Effector CD4-positive, alpha-beta T cell (primary cell): ENCODE measurements around the gene SRRM4.

Source experiments
- DNase-seq: peaks from one replicate; pipeline ENCODE4 v3.0.0-alpha.2; 2020

Gene SRRM4

DNA sequence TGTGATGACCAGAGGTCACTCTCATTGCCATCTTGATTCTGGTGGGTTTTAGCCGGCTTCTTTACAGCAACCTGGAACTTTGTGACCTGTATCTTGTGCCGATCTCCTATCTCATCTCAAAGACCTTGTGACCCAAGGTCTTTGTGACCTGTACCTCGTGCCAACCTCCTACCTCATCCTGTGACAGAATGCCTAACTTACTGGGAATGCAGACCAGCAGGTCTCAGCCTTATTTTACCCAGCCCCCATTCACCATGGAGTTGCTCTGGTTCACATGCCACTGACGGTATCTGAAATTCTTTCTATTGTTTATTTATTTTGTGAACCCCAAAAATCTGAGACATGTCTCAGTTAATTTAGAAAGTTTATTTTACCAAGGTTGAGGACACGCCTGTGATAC lies 189.9 kb downstream of the SRRM4 start:
- DNase-seq: no peak

- no peak for DNase-seq
Measured at GRCh38 chr12:119171691-119172425, 190.5 kb downstream of the SRRM4 start.

DNA sequence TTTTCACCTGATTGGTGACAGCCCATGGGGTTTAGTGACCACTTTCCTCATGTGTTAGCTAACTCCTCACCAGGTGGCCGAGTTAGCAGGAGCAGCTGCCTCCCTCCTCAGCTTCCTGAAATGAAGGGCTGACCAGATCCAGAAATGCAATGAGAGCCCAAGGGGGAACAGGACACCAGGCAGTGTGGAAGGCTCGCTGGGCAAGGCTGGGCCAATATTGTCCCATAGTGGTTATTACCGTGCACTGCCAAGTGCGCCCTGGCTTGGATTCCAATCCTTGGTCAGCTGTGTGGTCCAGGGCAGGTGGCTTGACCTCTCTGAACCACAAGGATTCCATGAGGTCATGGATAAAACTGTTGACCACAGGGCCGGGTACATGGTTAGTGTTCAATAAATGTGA lies 193.7 kb downstream of the SRRM4 start:
- no peak for DNase-seq

DNA sequence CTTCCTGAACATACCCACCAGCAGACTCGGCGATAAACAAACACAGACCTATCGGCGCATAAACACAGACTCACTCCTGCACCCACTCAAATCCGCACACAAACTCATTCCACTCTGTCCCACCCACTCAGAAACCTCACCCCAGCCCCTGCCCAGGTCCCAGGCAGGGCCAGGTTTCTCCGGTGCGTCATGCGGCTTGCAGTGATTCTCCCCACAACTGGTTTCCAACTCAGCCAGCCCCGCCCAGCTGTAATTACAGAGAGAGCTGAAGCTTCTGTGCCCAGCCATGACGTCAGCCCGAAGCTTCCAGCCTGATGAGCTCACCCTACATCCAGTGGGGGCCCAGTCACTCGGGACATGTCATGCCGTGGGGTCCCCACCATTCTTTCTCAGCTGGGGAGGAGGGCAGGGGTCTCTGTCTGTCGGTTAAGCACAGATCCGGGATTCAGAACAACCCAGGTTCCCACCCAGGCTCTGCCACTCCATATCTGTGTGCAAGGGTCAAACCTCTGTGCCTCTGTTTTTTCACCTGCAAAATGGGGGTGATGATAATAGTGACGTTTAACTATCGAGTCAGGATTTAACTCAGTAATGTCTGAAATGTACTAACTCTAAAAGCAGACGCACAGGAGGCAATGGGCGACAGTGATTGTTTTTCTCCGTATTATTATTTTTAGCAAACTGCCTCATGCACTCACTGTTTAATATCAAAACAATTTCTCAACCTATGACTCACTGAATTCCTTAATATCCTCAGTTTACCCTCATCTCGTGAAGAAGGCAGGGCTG lies 195.1 kb downstream of the SRRM4 start:
- DNase-seq: no peak

- no peak for DNase-seq
Measured at GRCh38 chr12:119177056-119177325, 195.7 kb downstream of the SRRM4 start.

GRCh38 chr12:119177724-119178380 lies 196.5 kb downstream of the SRRM4 start:
- no peak for DNase-seq

GRCh38 chr12:119178544-119179334 lies 197.4 kb downstream of the SRRM4 start, which contains the start of gene HSPB8:
TSS of gene HSPB8 (plus strand) at chr12:119178931. CDS start at chr12:119179313, 382 bp downstream.
- no peak for DNase-seq

DNA sequence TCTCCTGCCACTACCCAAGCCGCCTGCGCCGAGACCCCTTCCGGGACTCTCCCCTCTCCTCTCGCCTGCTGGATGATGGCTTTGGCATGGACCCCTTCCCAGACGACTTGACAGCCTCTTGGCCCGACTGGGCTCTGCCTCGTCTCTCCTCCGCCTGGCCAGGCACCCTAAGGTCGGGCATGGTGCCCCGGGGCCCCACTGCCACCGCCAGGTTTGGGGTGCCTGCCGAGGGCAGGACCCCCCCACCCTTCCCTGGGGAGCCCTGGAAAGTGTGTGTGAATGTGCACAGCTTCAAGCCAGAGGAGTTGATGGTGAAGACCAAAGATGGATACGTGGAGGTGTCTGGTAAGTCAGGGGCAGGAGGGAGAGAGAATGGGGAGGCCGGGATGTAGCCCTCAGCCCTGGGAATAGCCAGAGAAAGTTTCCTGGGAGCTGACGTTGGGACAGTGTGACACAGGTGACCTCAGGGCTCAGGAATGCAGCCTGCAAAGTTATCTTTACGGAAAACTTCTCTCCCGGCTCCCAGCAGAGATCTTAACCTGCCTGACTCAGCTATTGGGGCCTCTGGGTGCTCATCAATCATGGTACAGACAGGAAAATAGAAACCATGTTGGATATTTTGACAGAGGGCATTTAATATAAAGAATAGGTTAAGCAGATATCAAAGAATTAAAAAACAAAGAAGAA lies 198.1 kb downstream of the SRRM4 start:
- DNase-seq: no peak

DNA sequence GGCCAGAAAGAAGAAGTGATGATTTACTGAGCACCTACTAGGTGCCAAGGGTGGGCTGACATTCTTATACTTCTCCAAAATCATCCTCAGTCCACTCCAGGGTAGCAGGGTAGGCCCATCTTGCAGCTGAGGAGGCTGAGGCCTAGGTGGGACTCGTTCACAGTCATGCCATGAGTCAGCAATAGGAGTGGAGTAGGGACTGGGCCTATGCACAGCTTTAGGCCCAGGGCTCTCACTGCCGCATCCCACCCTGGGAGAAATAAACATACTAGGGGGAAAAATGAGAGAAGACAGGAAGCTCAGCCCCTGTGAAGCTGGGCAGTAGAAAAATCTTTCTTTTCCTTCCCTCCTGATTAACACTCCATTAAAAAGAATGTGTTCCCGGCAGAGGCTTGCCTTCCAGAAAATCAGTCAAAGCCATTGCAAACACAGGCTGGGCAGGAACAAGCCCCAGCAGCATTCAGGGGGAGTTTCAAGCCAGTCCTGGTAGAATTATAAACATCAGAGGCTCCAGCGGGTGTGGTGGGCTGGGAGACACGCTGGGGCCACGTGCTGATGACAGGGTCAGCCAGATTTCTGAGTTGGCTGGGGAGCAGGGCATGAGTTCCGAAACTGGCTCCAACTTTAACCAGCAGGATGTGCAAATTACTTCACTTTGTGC lies 199.2 kb downstream of the SRRM4 start:
- DNase-seq: no peak

GRCh38 chr12:119181202-119181601 lies 199.9 kb downstream of the SRRM4 start:
- DNase-seq: no peak

GRCh38 chr12:119181944-119182343 lies 200.6 kb downstream of the SRRM4 start:
- no peak for DNase-seq

DNA sequence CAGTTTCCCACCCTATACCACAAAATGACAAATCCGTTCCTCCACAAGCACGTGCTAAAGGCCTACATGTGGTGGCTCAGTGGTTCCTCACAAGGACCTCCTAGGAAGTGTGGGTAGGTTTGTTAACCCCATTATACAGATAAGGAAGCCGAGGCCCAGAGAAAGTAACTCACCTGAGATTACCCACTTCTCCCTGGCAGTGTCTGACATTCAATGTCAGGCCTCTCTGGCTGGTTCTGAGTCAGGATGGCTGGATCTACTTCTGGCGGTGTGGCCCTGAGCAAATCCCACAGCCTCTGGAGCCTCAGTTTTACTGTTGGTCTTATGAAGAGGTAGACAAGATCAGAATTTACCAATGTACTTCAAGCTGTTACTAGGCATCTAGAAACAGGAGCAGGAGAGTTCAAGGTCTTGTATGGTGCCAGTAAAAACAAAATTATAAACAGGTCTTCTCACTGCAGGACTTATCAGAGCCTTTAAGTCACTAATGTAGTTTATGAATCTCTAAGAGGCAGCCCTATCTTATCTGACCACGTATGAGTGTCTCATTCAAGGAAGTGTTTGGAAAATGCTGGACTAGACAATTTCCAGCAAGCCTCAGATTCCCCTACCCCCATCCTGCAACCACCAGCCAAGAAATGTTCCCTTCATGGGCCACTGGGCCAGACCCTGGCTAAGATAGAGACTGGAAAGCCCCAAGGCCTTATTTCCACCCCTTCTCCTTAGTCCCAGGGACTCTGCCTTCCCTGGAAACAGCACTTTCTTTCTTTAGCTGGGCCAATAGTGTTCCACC lies 201.6 kb downstream of the SRRM4 start:
- DNase-seq: no peak

DNA sequence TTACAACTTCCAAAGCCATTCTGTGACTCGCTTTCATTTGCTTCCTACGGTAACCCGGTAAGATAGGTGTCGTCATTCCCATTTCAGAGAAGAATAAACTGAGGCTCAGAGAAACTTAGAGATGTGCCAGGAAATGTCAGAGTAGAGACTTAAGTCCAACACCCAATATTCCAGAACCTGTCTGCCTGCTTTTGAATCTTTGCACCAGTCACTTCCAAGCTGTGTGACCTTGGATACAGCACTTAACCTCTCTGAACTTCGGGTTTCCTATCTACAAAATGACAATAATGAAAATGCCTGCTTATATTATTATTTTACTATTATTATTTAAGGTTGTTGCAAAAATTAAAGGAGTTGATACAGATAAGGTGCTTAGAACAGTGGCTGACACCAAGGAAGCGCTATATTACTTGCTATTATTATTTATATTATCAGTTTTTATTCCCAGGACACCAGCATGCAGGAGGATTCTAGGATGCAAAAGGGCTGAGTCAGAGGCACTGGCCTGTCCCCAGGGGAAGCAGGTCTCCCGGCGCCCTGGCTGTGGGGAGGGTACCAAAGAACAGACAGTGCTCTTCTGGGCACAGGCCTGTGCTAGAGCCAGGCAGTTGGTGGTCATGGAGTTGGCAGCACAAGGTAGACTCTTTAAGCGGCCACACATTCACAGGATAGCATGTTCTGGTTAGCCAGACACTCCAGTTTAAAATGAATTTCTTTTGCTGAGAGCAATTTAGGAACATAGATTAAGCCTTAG lies 202.8 kb downstream of the SRRM4 start:
- no peak for DNase-seq

GRCh38 chr12:119195256-119195655 lies 213.9 kb downstream of the SRRM4 start:
- no peak for DNase-seq

- no peak for DNase-seq
Measured at GRCh38 chr12:119198440-119198839, 217.1 kb downstream of the SRRM4 start.

- no peak for DNase-seq
Measured at GRCh38 chr12:119200601-119201000, 219.3 kb downstream of the SRRM4 start.

GRCh38 chr12:119201789-119202543 lies 220.6 kb downstream of the SRRM4 start:
- no peak for DNase-seq

DNA sequence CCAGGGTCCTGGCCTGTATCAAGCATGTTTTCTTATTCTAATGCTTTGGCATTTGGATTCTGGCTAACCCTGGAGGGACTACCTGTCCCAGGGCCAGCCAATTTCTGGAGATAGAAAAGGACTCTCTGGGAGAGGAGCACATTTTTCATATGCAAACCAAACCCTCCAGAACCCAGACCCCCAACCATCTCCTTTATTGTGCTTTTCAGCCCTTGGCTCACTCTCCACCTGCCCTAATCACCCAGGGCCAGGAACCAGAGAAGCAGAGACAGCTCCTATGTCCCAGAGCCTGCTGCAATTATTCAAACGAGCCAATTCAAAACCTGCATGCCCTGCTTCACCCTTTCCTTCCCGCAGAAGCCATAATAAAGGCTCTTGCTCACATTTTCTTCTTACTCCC lies 221.2 kb downstream of the SRRM4 start:
- DNase-seq: no peak

DNA sequence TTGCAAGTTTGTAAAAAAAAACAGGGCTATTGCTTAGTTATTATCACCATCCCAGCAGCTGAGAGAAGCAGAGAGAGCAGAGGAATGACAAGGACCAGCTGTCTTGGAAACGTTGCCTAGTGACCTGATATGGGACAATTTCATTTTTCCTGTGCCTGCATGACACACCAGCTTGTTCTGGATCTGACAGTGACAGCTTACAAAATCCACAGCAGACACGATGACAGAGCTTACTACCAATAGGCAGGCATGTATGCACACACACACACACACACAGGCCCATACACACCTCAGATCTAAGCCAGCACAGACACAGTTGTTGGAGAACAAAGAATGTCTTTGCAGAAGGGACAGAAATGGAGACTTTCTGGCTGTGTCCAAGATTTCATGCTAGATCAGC lies 222.8 kb downstream of the SRRM4 start:
- DNase-seq: no peak
